ENCODE measurements around the gene RANBP3. TPM values are rescaled to one million over a fixed set of nuclear protein-coding genes. Genes with fewer than 3 reads are reported as not detected.

RANBP3 gene
- 28.8 and 53.8 TPM in 2 replicates for total RNA-seq (ENCODE audit: low replicate concordance)

GRCh38 chr19:5977785-5978605 is at the start of gene RANBP3:
TSS of gene RANBP3 (minus strand) at chr19:5978140. CDS start at chr19:5978082, 58 bp downstream.

DNA sequence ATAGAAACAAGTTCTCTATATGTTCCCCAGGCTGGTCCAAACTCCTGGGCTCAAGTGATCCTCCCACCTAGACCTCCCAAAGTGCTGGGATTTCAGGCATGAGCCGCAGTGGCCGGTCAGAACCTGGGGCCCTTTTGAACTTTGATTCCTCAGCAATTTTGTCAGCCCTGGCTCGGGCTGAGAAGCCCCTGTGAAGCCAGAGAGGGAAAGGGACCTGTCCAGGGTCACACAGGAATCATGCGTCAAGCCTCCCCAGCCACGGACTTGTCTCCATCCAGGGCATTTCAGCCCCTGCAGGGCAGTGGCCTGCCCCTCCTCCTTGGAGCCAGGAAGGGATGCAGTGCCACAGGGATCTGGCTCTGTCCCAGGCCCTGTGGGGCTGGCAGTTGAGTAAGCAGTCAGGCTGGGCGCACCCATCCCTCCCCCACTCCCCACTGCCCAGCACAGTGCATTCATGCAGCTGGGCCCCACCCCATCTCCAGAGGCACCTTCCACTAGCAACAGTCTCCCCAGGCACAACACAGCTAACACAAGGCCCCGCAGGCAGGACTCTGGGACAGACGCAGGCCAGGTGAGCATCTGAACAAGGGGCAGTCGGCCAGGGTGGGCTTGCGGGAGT is 64.1 kb downstream of the RANBP3 start, which contains the start of gene CAPS:
Gene CAPS (plus strand): TSS at position 516 of the 619 bp plus-strand sequence. CDS start 153 bp downstream, outside the sequence.

GRCh38 chr19:5904352-5905113 is 73.4 kb downstream of the RANBP3 start, which contains the start of gene VMAC:
TSS of gene VMAC (plus strand) at chr19:5904872. CDS start at chr19:5904891, 19 bp downstream.

GRCh38 chr19:5903624-5904351 is 74.2 kb downstream of the RANBP3 start, which contains the start of gene NDUFA11:
TSS of gene NDUFA11 (minus strand) at chr19:5903790. CDS start at chr19:5903708, 82 bp downstream.

Other genes starting within 250 kb of the RANBP3 start
- gene PRR22, start 193.4 kb downstream of the RANBP3 start, total RNA-seq (ENCODE audit: low replicate concordance) = 0.08 TPM in 1 of 2 replicates, not detected in the other
- 22.6 and 40.2 TPM in 2 replicates for gene DUS3L, start 187.0 kb downstream of the RANBP3 start, total RNA-seq (ENCODE audit: low replicate concordance)
- not detected in 2 replicates for gene NRTN, start 173.1 kb downstream of the RANBP3 start, total RNA-seq (ENCODE audit: low replicate concordance)
- gene FUT6, start 138.4 kb downstream of the RANBP3 start, total RNA-seq (ENCODE audit: low replicate concordance) = not detected in 2 replicates
- gene FUT3, start 126.7 kb downstream of the RANBP3 start, total RNA-seq (ENCODE audit: low replicate concordance) = not detected in 2 replicates
- gene FUT5, start 107.6 kb downstream of the RANBP3 start, total RNA-seq (ENCODE audit: low replicate concordance) = not detected in 2 replicates
- 196 and 302 TPM in 2 replicates for gene NDUFA11, start 74.3 kb downstream of the RANBP3 start, total RNA-seq (ENCODE audit: low replicate concordance)
- gene VMAC, start 73.3 kb downstream of the RANBP3 start, total RNA-seq (ENCODE audit: low replicate concordance) = 2.8 and 4.8 TPM in 2 replicates
- 2.3 and 5.1 TPM in 2 replicates for gene CAPS, start 63.9 kb downstream of the RANBP3 start, total RNA-seq (ENCODE audit: low replicate concordance)
- gene RFX2, start 132.4 kb upstream of the RANBP3 start, total RNA-seq (ENCODE audit: low replicate concordance) = 8.0 and 11.8 TPM in 2 replicates
- 0.12 TPM in 1 of 2 replicates, not detected in the other for gene ACSBG2, start 157.5 kb upstream of the RANBP3 start, total RNA-seq (ENCODE audit: low replicate concordance)

All from smooth muscle cell of the coronary artery (primary cell).